ENCODE results near the gene CEP97. TPM values are rescaled to one million over a fixed set of nuclear protein-coding genes. Genes with fewer than 3 reads are reported as not detected.

The CEP97 gene
- polyA plus RNA-seq, 1 of the 3 experiments (the other 2 are of a cell fraction), result 1.3 TPM

- peaks cover under 1 to 12% of the 10 kb centered on the region in 2 experiments for H3K36me3 ChIP-seq (replicated peaks in 1 of 2; ENCODE audit: control insufficient read depth in 1 of 2, insufficient read depth in 2 of 2, low read length in 1 of 2)
- no peak overlapping the region for H3K27ac ChIP-seq (ENCODE audit: low read depth in 2 of 2, low read length in 1 of 2)
- no peaks in the 10 kb centered on the region for H4K20me1 ChIP-seq (ENCODE audit: insufficient read depth)
- DNase-seq, result no peak
- H3K27me3 ChIP-seq (ENCODE audit: insufficient read depth), result no peaks in the 10 kb centered on the region
- no peak overlapping the region for H3K4me2 ChIP-seq
- peaks cover 7% of the 10 kb centered on the region for H3F3A ChIP-seq (replicated peaks; ENCODE audit: insufficient read depth)
- H3K9me3 ChIP-seq, result no peaks in the 10 kb centered on the region
- no peaks in the 10 kb centered on the region for H3K9me2 ChIP-seq
- peaks cover 2% of the 10 kb centered on the region; the same call in 1 of the 2 replicates for H3K79me2 ChIP-seq (ENCODE audit: insufficient read depth)
- POLR2A ChIA-PET, result no interaction called here
- H3K4me3 ChIP-seq (ENCODE audit: low read depth in 2 of 2, low read length in 1 of 2), result no peak overlapping the region
- H3K4me1 ChIP-seq (ENCODE audit: control insufficient read depth in 1 of 2, insufficient read depth in 2 of 2, low read depth in 1 of 2, low read length in 1 of 2), result peaks cover 6 to 7% of the 10 kb centered on the region in 2 experiments; a peak in 3 of 4 replicates
- CTCF ChIA-PET, result interaction anchor here (0.9 to 14.2 kb wide), 9 partner anchors 9 to 859 kb away, joined by 3 to 165 read pairs (median 6); partner anchors contain the start of gene NFKBIZ
- no peak overlapping the region for H3K9ac ChIP-seq
- TF ChIP-seq EZH2phosphoT487 (IDR thresholded peaks at IDR 0.05; ENCODE audit: borderline replicate concordance, low read depth) (no peak), GABPA (IDR thresholded peaks at IDR 0.05; ENCODE audit: low read depth) (no peak), RXRA (IDR thresholded peaks at IDR 0.05; ENCODE audit: borderline replicate concordance, low read depth) (no peak), SIN3A (IDR thresholded peaks at IDR 0.05; ENCODE audit: borderline replicate concordance, low read depth, low read length) (no peak)
- H2AFZ ChIP-seq (ENCODE audit: low read depth), result no peak overlapping the region
Observed at GRCh38 chr3:101812895-101813294, 88.5 kb downstream of the CEP97 start.

- H3K4me2 ChIP-seq, result no peak overlapping the region
- no peaks in the 10 kb centered on the region for H3K9me2 ChIP-seq
- peaks cover 6% of the 10 kb centered on the region for H3F3A ChIP-seq (replicated peaks; ENCODE audit: insufficient read depth)
- ChIA-PET POLR2A (interaction anchor here (1.9 kb wide), 1 partner anchor 411 kb away, joined by 6 read pairs; no protein-coding TSS in a partner anchor), CTCF (interaction anchor here (0.6 to 2.0 kb wide), 29 partner anchors 8 to 933 kb away, joined by 3 to 53 read pairs (median 5); partner anchors contain the start of gene NFKBIZ)
- no peaks in the 10 kb centered on the region for H3K27me3 ChIP-seq (ENCODE audit: insufficient read depth)
- no peaks in the 10 kb centered on the region for H4K20me1 ChIP-seq (ENCODE audit: insufficient read depth)
- no peaks in the 10 kb centered on the region for H3K9me3 ChIP-seq
- no peak overlapping the region for H2AFZ ChIP-seq (ENCODE audit: low read depth)
- 64% methylated on average over 7 of the region's 7 CpGs for WGBS (ENCODE audit: low lambda C conversion rate)
- no peak overlapping the region for H3K4me3 ChIP-seq (ENCODE audit: low read depth in 2 of 2, low read length in 1 of 2)
- H3K79me2 ChIP-seq (ENCODE audit: insufficient read depth), result peaks cover under 1% of the 10 kb centered on the region; the same call in 1 of the 2 replicates
- TF ChIP-seq JUND (IDR thresholded peaks at IDR 0.05), result no peak
- peak; percentile 82 for TF ChIP-seq RAD21 (IDR thresholded peaks at IDR 0.05; ENCODE audit: low read length)
- TF ChIP-seq SMC3 (IDR thresholded peaks at IDR 0.05; ENCODE audit: low read depth, low read length), result peak; percentile 56
- TF ChIP-seq POLR2AphosphoS5 (IDR thresholded peaks at IDR 0.05; ENCODE audit: low read depth, low read length), result no peak
- TF ChIP-seq CTCF (IDR thresholded peaks at IDR 0.05), result peak; percentile 82
- peak; percentile 38 for DNase-seq
- no peak overlapping the region for H3K9ac ChIP-seq
- H3K4me1 ChIP-seq (ENCODE audit: control insufficient read depth in 1 of 2, insufficient read depth in 2 of 2, low read depth in 1 of 2, low read length in 1 of 2), result peaks cover 6 to 7% of the 10 kb centered on the region in 2 experiments; a peak in 3 of 4 replicates
- H3K27ac ChIP-seq (ENCODE audit: low read depth in 2 of 2, low read length in 1 of 2), result peak overlapping the region in 1 of 2 experiments; percentile 39; a peak in 1 of 4 replicates
- H3K36me3 ChIP-seq (replicated peaks in 1 of 2; ENCODE audit: control insufficient read depth in 1 of 2, insufficient read depth in 2 of 2, low read length in 1 of 2), result peaks cover 4 to 11% of the 10 kb centered on the region in 2 experiments
Observed at GRCh38 chr3:101813817-101814440, 89.5 kb downstream of the CEP97 start.
